Nephron progenitor cell (in vitro differentiated cells): ENCODE results near the gene MAEA.

Experiments
- DNase-seq: peaks from one replicate; pipeline ENCODE4 v3.0.0; 2021
- H3K27ac Mint-ChIP-seq: 2 replicates; pipeline ENCODE4 v1.8.0; 2021; ENCODE audit warnings: mild to moderate bottlenecking, moderate library complexity, mixed read lengths
- H3K27me3 Mint-ChIP-seq: 2 replicates; pipeline ENCODE4 v1.8.0; 2021; ENCODE audit warnings: mild to moderate bottlenecking, low read depth, mixed read lengths; ENCODE audit not compliant: poor library complexity
- H3K36me3 Mint-ChIP-seq: 2 replicates; pipeline ENCODE4 v1.8.0; 2021; ENCODE audit warnings: low read depth, mixed read lengths
- H3K4me1 Mint-ChIP-seq: 2 replicates; pipeline ENCODE4 v1.8.0; 2021; ENCODE audit warnings: mixed read lengths
- H3K4me3 Mint-ChIP-seq: 2 replicates; pipeline ENCODE4 v1.8.0; 2021; ENCODE audit warnings: mild to moderate bottlenecking, moderate library complexity, mixed read lengths
- H3K9me3 Mint-ChIP-seq: 2 replicates; pipeline ENCODE4 v1.8.0; 2021; ENCODE audit warnings: mild to moderate bottlenecking, moderate library complexity, mixed read lengths
- TF ChIP-seq, protein P1 (sequence below): fragments of 200-600 bp; sonication (generic); IDR thresholded peaks from 2 replicates; pipeline ENCODE4 v1.5.0; 2021; ENCODE audit warnings: antibody characterized with exemption

MAEA gene

GRCh38 chr4:1366371-1367229 lies 76.9 kb downstream of the MAEA start:
- Mint-ChIP-seq H3K27me3 (peaks cover 3% of the 10 kb centered on the region), H3K9me3 (no peaks in the 10 kb centered on the region), H3K36me3 (peaks cover 9% of the 10 kb centered on the region), H3K4me1 (peaks cover 22% of the 10 kb centered on the region), H3K4me3 (no peak overlapping the region), H3K27ac (no peak overlapping the region)
- TF ChIP-seq, protein P1, sequence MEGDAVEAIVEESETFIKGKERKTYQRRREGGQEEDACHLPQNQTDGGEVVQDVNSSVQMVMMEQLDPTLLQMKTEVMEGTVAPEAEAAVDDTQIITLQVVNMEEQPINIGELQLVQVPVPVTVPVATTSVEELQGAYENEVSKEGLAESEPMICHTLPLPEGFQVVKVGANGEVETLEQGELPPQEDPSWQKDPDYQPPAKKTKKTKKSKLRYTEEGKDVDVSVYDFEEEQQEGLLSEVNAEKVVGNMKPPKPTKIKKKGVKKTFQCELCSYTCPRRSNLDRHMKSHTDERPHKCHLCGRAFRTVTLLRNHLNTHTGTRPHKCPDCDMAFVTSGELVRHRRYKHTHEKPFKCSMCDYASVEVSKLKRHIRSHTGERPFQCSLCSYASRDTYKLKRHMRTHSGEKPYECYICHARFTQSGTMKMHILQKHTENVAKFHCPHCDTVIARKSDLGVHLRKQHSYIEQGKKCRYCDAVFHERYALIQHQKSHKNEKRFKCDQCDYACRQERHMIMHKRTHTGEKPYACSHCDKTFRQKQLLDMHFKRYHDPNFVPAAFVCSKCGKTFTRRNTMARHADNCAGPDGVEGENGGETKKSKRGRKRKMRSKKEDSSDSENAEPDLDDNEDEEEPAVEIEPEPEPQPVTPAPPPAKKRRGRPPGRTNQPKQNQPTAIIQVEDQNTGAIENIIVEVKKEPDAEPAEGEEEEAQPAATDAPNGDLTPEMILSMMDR: no peak
- no peak for DNase-seq

DNA sequence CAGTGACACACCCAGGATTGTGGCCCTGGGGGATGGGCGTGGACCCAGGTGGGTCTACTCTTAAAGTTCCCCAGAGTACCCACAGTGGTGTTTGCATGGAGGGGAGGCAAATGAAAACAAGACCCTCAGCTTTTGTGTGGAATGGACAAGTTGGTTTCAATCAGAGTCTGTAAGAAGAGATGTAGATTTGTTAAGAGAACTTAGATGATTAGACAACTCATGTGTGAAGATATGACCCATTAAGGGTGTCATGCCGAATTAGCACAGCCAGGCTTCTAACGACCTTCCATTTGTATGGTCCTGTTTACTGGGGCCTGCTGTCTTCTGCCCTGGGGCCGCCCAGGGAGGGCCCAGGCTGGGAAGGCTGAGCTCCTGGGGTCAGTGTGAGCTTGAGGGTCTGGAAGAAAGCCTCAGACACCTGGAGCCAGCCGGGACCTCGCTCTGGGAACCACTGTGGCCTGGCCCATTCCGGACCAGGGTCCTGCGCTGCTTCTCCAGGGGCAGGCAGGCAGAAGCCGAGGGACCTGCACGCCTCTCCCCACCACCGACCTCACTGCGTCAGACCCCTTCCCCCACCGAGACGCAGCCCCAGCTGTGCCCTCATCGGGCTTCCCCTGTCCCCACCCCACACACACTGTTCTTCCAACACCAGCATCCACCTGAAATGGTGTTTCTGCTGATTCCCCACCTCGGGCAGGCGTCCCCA lies 77.7 kb downstream of the MAEA start:
- H3K27me3 Mint-ChIP-seq: peaks cover 7% of the 10 kb centered on the region
- H3K4me3 Mint-ChIP-seq: no peak overlapping the region
- TF ChIP-seq, protein P1: no peak
- H3K9me3 Mint-ChIP-seq: peaks cover 4% of the 10 kb centered on the region
- peaks cover 22% of the 10 kb centered on the region for H3K4me1 Mint-ChIP-seq
- no peak overlapping the region for H3K27ac Mint-ChIP-seq
- DNase-seq: no peak
- peaks cover 16% of the 10 kb centered on the region for H3K36me3 Mint-ChIP-seq

DNA sequence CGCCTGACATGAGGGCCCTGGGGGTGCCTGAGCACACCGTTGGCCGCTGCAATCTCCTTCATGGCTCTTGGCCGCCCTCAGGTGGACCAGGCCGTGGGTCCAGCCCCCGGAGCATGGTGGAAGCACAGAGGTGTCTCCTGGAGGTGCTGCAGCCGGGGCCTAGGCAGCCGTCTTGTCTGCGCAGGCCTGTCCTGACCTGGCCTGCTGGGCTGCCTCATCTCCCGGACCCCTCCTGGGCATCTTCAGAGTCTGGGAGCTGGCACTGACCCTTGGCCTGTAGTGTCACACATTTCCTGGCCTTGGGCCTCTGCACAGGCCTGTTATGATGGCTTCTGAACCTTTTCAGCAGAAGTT lies 78.2 kb downstream of the MAEA start:
- Mint-ChIP-seq H3K9me3 (peaks cover 8% of the 10 kb centered on the region), H3K27ac (no peak overlapping the region), H3K36me3 (peaks cover 22% of the 10 kb centered on the region), H3K4me3 (no peak overlapping the region), H3K4me1 (peaks cover 22% of the 10 kb centered on the region), H3K27me3 (peaks cover 7% of the 10 kb centered on the region)
- TF ChIP-seq, protein P1: no peak
- no peak for DNase-seq

- peaks cover 4% of the 10 kb centered on the region for H3K27me3 Mint-ChIP-seq
- no peak for DNase-seq
- H3K9me3 Mint-ChIP-seq: peaks cover 14% of the 10 kb centered on the region
- no peak overlapping the region for H3K27ac Mint-ChIP-seq
- TF ChIP-seq, protein P1: no peak
- H3K4me1 Mint-ChIP-seq: peaks cover 22% of the 10 kb centered on the region
- no peak overlapping the region for H3K4me3 Mint-ChIP-seq
- peaks cover 28% of the 10 kb centered on the region for H3K36me3 Mint-ChIP-seq
Measured at GRCh38 chr4:1368421-1369090, 78.9 kb downstream of the MAEA start.

GRCh38 chr4:1369091-1369450 lies 79.4 kb downstream of the MAEA start:
- H3K4me3 Mint-ChIP-seq: no peak overlapping the region
- DNase-seq: no peak

More at GRCh38 chr4:1369091-1369450, 79.4 kb downstream of the MAEA start:
- Mint-ChIP-seq H3K36me3 (peaks cover 33% of the 10 kb centered on the region), H3K4me1 (peaks cover 22% of the 10 kb centered on the region), H3K27me3 (peaks cover 4% of the 10 kb centered on the region), H3K9me3 (peaks cover 15% of the 10 kb centered on the region), H3K27ac (no peak overlapping the region)
- TF ChIP-seq, protein P1: no peak
